Mesothelial cell of epicardium (in vitro differentiated cells): Measurements from ENCODE around the gene BRD7. TPM values are rescaled to one million over a fixed set of nuclear protein-coding genes. Genes with fewer than 3 reads are reported as not detected.

Experiments used
- DNase-seq, 2 experiments: peaks; one replicate each; pipeline ENCODE4 v3.0.0; 2021; ENCODE audit warnings: low spot score in 2 of 2; ENCODE audit not compliant: unreplicated experiment in 2 of 2
- H3K27ac Mint-ChIP-seq: 2 replicates; pipeline ENCODE4 v1.8.0; 2021; ENCODE audit warnings: mixed read lengths
- H3K27me3 Mint-ChIP-seq: 2 replicates; pipeline ENCODE4 v1.8.0; 2021; ENCODE audit warnings: low read depth, mixed read lengths
- H3K36me3 Mint-ChIP-seq: 2 replicates; pipeline ENCODE4 v1.8.0; 2021; ENCODE audit warnings: mixed read lengths
- H3K4me1 Mint-ChIP-seq: 2 replicates; pipeline ENCODE4 v1.8.0; 2021; ENCODE audit warnings: mixed read lengths
- H3K4me3 Mint-ChIP-seq: 2 replicates; pipeline ENCODE4 v1.8.0; 2021; ENCODE audit warnings: mild to moderate bottlenecking, moderate library complexity, mixed read lengths
- H3K9me3 Mint-ChIP-seq: 2 replicates; pipeline ENCODE4 v1.8.0; 2021; ENCODE audit warnings: mixed read lengths
- CTCF ChIP-seq: fragments of 200-600 bp; sonication (generic); IDR thresholded peaks from one replicate; pipeline ENCODE4 v1.5.0; 2021; ENCODE audit warnings: antibody characterized with exemption; ENCODE audit not compliant: unreplicated experiment
- total RNA-seq: library from RNA; stranded (reverse); gene quantifications from 3 replicates; pipeline ENCODE4 v1.2.1, GENCODE V29; 2021

Gene BRD7
- total RNA-seq, 1 donor from 2014 or later = 76.8 TPM

GRCh38 chr16:50289950-50290764, 78.6 kb downstream of the BRD7 start:
- Mint-ChIP-seq H3K27me3 (no peaks in the 10 kb centered on the region), H3K36me3 (peaks cover 7% of the 10 kb centered on the region), H3K27ac (no peak overlapping the region), H3K4me3 (no peak overlapping the region), H3K9me3 (peaks cover 4% of the 10 kb centered on the region), H3K4me1 (no peaks in the 10 kb centered on the region)
- no peak for TF ChIP-seq CTCF
- no peak for DNase-seq

GRCh38 chr16:50288920-50289319, 79.9 kb downstream of the BRD7 start:
- Mint-ChIP-seq H3K4me3 (no peak overlapping the region), H3K9me3 (peaks cover 4% of the 10 kb centered on the region), H3K27me3 (no peaks in the 10 kb centered on the region), H3K27ac (no peak overlapping the region), H3K4me1 (no peaks in the 10 kb centered on the region), H3K36me3 (peaks cover 5% of the 10 kb centered on the region)
- TF ChIP-seq CTCF = no peak
- DNase-seq = no peak

GRCh38 chr16:50288026-50288425, 80.8 kb downstream of the BRD7 start:
- no peaks in the 10 kb centered on the region for H3K4me1 Mint-ChIP-seq
- H3K36me3 Mint-ChIP-seq = peaks cover 4% of the 10 kb centered on the region
- DNase-seq = no peak
- H3K27me3 Mint-ChIP-seq = no peaks in the 10 kb centered on the region
- TF ChIP-seq CTCF = no peak
- H3K4me3 Mint-ChIP-seq = no peak overlapping the region
- H3K27ac Mint-ChIP-seq = no peak overlapping the region
- peaks cover 4% of the 10 kb centered on the region for H3K9me3 Mint-ChIP-seq

GRCh38 chr16:50286681-50287080, 82.1 kb downstream of the BRD7 start:
- no peaks in the 10 kb centered on the region for H3K4me1 Mint-ChIP-seq
- TF ChIP-seq CTCF = no peak
- no peak for DNase-seq
- no peak overlapping the region for H3K4me3 Mint-ChIP-seq
- peaks cover 4% of the 10 kb centered on the region for H3K36me3 Mint-ChIP-seq
- no peak overlapping the region for H3K27ac Mint-ChIP-seq
- H3K9me3 Mint-ChIP-seq = peaks cover 4% of the 10 kb centered on the region
- H3K27me3 Mint-ChIP-seq = no peaks in the 10 kb centered on the region

GRCh38 chr16:50285406-50286003, 83.3 kb downstream of the BRD7 start:
- peaks cover 5% of the 10 kb centered on the region for H3K9me3 Mint-ChIP-seq
- H3K4me3 Mint-ChIP-seq = no peak overlapping the region
- H3K27ac Mint-ChIP-seq = no peak overlapping the region
- peaks cover 4% of the 10 kb centered on the region for H3K36me3 Mint-ChIP-seq
- DNase-seq = no peak
- no peak for TF ChIP-seq CTCF
- H3K4me1 Mint-ChIP-seq = no peaks in the 10 kb centered on the region
- H3K27me3 Mint-ChIP-seq = no peaks in the 10 kb centered on the region
